ENCODE data around the gene TMEM69.

- TF ChIP-seq, protein P1, sequence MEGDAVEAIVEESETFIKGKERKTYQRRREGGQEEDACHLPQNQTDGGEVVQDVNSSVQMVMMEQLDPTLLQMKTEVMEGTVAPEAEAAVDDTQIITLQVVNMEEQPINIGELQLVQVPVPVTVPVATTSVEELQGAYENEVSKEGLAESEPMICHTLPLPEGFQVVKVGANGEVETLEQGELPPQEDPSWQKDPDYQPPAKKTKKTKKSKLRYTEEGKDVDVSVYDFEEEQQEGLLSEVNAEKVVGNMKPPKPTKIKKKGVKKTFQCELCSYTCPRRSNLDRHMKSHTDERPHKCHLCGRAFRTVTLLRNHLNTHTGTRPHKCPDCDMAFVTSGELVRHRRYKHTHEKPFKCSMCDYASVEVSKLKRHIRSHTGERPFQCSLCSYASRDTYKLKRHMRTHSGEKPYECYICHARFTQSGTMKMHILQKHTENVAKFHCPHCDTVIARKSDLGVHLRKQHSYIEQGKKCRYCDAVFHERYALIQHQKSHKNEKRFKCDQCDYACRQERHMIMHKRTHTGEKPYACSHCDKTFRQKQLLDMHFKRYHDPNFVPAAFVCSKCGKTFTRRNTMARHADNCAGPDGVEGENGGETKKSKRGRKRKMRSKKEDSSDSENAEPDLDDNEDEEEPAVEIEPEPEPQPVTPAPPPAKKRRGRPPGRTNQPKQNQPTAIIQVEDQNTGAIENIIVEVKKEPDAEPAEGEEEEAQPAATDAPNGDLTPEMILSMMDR (conservative IDR thresholded peaks at IDR 0.05): no peak
- no peak for TF ChIP-seq EZH2 (IDR thresholded peaks at IDR 0.05; ENCODE audit: low read depth)
These were observed 797 bp upstream of the TMEM69 start for GRCh38 chr1:45687014-45687753.
